ENCODE results near the gene NRIP3.

DNA sequence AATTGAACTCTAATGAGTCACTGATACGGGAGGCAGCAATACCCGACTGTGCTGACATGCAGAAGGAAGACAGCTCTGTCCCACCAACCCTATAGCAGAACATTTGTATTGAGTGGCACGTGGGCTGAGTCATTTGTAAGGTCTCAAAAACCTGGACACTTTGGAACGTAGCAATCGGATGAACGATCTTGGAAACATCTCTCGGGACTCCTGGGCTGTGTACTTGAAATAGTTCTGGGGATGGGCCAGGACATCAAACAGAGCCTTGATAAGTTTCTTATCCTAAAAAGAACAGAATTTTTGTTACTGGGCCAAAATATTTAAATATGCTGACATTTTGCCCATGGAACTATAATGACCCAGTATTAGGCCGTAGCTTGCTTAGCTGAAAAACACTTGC lies 17.1 kb upstream of the NRIP3 start:
- TF ChIP-seq, protein P1, sequence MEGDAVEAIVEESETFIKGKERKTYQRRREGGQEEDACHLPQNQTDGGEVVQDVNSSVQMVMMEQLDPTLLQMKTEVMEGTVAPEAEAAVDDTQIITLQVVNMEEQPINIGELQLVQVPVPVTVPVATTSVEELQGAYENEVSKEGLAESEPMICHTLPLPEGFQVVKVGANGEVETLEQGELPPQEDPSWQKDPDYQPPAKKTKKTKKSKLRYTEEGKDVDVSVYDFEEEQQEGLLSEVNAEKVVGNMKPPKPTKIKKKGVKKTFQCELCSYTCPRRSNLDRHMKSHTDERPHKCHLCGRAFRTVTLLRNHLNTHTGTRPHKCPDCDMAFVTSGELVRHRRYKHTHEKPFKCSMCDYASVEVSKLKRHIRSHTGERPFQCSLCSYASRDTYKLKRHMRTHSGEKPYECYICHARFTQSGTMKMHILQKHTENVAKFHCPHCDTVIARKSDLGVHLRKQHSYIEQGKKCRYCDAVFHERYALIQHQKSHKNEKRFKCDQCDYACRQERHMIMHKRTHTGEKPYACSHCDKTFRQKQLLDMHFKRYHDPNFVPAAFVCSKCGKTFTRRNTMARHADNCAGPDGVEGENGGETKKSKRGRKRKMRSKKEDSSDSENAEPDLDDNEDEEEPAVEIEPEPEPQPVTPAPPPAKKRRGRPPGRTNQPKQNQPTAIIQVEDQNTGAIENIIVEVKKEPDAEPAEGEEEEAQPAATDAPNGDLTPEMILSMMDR (IDR thresholded peaks at IDR 0.05 in 4 of 5, conservative IDR thresholded peaks at IDR 0.05 in 1 of 5): no peak
- TF ChIP-seq POLR2A (IDR thresholded peaks at IDR 0.05): no peak
